HS-27A (cell line): ENCODE measurements around the gene MTMR3.
"Not testable (repeated sequence)": the region's sequence is repeated elsewhere in the genome, so short reads cannot be mapped to it uniquely, and the experiment has no call there.

Experiments used
- DNase-seq: peaks from one replicate; pipeline ENCODE4 v3.0.0-alpha.2; 2012; ENCODE audit warnings: low read depth, missing footprints

The MTMR3 gene

DNA sequence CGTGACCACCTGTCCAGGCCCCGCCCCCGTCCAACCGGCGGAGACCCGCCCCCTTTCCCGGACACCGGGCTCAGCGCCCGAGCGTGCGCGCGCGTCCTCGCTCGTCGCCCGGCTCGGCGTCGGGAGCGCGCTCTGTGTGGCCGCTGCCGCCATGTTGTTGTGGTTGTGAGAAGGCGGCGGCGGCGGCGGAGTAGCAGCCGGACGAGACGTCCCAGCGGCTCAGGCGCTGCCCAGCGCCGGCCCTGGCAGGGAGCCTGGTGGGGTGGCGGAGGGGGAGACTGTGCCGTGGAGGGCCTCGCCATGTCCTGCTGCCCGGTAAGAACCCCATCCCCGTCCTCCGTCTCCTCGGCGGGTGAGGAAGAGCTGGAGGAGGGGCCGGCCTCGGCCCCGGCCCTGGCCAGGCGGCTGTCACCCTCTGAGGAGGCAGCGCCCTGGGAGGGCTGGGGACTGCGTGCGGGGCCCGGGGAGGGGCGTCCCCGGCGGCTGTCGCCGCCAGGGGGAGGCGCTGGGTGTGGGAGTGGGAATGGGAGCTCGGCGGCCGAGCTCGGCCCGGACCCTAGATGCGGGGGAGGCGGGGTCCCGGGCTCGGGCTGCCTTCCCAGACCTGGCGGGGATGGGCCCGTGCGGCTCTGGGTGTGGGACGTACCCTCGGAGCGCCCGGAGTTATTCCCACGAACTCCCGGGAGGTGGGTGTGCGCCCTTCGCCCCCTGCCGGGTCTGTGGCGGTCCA, at the start of gene MTMR3:
Gene MTMR3, plus strand, starts transcription at position 130 of the 730 bp plus-strand sequence. CDS start 87,886 bp downstream, outside the sequence.
- DNase-seq = peak; percentile 48

DNA sequence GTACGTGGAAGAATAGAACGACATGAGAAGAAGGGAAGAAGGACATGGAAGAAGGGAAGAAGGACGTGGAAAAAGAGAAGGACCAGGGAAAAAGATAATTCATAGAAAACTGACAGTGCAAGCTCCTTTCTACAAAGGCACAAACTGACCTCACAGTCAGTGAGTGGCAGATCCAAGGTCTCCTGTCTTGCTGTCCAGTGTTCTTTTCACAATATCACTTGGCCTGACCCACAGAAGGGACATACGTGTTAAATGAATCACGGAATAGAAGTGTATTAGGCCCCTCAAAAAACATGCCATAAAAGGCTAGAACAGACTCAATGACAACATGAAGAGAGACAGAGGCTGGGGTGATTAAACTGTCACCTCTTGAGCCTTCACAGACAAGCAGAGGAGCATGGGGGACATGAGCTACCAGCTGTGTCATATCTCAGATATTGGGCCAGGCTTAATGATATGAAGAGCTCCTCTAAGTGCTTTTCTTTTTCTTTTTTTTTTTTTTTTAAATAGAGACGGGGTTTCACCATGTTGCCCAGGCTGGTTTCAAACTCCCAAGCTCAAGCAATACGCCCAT, 49.5 kb upstream of the MTMR3 start:
- DNase-seq = no peak

DNA sequence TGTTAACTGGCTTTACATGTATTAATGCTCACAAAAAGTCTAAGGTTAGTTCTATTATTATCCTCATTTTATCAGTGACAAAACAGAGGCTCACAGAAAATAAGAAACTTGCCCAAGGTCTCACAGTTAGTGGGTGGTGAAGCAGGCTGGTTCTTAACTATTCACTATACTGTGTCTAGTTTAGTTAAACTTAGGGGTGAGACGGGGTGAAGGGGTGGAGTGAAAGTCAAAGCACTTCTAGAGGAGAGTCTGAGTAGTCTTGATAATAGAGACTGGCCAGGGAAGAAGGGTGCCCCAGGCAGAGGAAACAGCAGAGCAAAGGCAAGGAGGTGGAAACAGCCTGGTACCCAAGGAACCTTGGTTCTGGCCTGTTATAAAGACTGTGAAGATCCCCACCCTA, 48.9 kb upstream of the MTMR3 start:
- no peak for DNase-seq

GRCh38 chr22:29836791-29837370, 46.1 kb upstream of the MTMR3 start:
- DNase-seq = not testable (repeated sequence)

GRCh38 chr22:29837741-29838598, 45.0 kb upstream of the MTMR3 start, which contains the start of gene ASCC2:
Gene ASCC2, minus strand, starts transcription at chr22:29838274. Its CDS starts 5,949 bp downstream, at chr22:29832325.
- peak; percentile 84 for DNase-seq

GRCh38 chr22:29838599-29838956, 44.4 kb upstream of the MTMR3 start:
- DNase-seq = no peak

GRCh38 chr22:29839039-29839438, 43.9 kb upstream of the MTMR3 start:
- DNase-seq = no peak

- DNase-seq = no peak
These were observed 42.5 kb upstream of the MTMR3 start for GRCh38 chr22:29840498-29840897.

DNA sequence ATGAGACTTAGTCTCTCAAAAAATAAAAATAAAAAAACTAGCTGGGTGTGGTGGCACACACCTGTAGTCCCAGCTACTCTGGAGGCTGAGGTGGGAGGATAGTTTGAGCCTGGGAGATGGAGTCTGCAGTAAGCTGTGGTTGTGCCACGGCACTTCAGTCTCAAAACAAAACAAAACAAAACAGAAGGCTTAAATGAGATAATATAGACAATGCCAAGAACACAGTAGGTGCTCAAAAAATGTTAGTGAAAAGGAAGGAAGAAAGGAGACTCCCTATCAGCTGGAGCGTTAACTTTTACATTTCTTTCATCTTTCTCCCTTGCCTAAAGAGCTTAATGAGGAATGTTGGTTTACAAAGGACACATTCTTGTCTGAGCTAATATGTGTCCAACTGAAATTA, 40.8 kb upstream of the MTMR3 start:
- no peak for DNase-seq

- no peak for DNase-seq
These were observed 40.2 kb upstream of the MTMR3 start for GRCh38 chr22:29842740-29843139.

GRCh38 chr22:29846290-29846689, 36.7 kb upstream of the MTMR3 start:
- DNase-seq = no peak

- DNase-seq = no peak
These were observed 34.9 kb upstream of the MTMR3 start for GRCh38 chr22:29848111-29848510.

GRCh38 chr22:29854432-29854831, 28.5 kb upstream of the MTMR3 start:
- no peak for DNase-seq

DNA sequence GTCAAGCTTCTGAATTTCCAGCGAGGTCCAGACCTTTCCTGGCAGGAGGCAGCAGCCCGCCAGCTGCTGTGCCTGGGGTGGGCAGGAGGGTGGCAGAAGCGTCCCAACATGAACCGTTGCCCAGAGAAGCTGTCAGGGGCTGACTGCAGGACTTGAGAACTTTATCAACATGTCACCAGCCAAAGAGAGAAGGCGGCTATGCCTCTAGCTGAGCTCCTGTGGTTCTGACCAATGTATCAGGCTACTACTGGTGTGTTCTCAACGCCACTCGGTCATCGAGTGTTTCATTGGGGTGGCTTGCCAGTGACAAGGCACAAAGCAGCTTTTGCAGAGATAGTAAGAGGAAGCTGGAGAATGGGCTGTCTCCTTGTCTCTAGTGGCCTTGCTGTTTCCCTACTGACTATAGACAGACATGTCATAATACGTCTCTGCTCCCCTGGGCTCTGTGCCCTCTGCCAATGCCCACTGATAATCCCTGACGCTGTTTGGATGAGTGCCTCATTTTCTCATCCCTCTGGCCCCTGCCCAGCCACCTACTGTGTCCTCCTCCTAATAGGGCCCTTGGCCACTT, 27.3 kb upstream of the MTMR3 start:
- no peak for DNase-seq

DNA sequence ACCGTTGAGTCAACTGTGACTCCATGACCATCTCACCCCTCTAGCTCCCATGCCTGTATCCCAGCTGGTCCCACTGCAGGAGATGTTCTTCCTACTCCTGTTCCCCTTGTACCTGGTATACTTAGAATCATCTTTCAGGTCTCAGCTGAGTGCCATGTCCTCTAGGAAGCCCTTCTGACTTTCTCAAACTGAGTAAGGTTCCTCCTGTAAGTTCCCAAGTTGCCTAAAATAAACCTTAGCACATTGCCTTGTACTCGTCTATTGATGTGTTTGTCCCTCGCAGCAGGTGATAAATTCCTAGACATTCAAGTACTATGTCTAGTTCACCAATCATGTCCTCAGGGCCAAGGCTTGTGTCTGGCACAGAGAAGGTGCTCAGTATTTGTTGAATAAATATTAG, 26.5 kb upstream of the MTMR3 start:
- DNase-seq = no peak

DNA sequence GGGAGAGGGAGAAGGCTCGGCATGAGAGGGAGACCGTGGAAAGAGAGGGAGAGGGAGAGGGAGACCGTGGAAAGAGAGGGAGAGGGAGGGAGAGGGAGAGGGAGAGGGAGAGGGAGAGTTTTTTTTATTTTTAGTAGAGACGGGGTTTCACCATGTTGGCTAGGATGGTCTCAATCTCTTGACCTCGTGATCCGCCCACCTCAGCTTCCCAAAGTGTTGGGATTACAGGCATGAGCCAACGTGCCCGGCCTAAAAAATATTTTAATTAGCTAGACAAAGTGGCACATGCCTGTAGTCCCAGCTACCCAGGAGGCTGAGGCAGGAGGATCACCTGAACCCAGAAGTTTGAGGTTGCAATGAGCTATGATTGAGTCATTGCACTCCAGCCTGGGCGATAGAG, 23.9 kb upstream of the MTMR3 start:
- DNase-seq = not testable (repeated sequence)

DNA sequence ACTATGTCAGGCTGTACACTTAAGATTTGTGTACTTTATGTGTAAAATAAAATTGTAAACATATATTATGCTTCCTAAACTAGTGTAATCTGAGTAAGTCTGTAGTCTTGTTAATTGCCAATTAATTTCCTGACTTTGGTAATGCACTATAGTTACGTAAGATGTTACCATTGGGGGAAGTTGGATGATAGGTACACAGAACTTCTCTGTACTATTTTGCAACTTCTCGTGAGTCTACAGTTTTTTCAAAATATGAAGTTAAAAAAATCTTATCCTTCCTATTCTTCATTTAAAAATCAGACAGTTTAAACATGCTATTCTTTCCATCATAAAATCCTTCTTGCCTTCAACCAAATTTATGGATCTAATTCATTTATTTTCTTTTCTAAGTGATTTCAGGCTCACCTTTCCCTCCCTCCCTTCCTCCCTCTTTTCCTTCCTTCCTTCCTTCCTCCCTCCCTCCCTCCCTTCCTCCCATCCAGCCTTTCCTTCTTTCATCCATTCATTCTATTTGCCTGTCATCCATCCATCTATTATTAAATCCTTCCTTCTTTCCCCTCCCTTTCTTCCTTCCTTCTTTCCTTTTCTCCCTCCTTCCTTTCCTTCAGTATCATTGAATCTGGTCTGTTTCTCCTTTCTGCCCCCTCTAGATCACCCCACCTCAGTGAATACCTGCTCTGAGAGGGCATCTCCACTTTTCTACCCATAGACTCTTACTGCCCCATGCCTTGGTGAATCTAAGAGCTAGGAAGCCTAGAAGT, 22.8 kb upstream of the MTMR3 start:
- DNase-seq = no peak

DNA sequence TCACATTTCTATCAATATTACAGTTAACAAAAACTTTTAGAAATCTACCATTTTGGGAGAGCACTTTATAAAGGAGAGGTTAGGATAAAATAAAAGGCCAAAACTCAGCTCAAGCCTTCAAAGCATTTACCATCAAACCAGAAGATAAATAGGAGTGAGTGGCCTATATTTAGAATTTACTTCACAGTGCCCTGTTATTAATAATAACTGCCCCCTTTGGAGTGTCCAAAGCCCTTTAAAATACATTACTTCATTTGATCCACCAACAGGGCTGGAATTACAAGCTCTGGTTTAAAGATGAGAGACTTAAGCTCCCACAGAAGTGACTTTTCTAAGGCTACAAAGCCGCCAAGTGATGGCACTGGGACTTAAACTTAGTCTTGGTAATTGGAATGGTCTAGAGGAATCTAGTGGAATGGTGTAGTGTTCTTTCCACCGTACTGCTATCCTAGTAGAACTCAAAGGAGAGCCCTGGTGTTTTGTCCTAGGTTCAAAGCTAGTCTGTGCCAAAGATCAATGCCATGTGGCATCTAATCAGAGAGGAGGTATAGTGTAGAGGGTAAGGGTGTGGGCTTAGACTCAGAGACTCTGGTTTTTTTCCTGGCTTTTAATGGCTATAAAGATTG, 21.2 kb upstream of the MTMR3 start:
- no peak for DNase-seq

DNA sequence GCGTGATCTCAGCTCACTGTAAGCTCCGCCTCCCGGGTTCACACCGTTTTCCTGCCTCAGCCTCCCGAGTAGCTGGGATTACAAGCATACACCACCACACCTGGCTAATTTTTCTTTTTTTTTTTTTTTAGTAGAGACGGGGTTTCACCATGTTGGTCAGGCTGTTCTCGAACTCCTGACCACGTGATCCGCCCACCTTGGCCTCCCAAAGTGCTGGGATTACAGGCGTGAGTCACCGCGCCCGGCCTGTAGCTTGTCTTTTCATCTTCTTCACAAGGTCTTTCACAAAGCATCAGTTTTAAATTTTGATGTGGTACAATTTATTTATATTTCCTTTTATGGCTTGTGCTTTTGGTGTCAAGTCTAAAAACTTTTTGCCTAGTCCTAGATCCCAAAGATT, 17.4 kb upstream of the MTMR3 start:
- DNase-seq = not testable (repeated sequence)

- DNase-seq = no peak
These were observed 15.7 kb upstream of the MTMR3 start for GRCh38 chr22:29867260-29867659.

DNA sequence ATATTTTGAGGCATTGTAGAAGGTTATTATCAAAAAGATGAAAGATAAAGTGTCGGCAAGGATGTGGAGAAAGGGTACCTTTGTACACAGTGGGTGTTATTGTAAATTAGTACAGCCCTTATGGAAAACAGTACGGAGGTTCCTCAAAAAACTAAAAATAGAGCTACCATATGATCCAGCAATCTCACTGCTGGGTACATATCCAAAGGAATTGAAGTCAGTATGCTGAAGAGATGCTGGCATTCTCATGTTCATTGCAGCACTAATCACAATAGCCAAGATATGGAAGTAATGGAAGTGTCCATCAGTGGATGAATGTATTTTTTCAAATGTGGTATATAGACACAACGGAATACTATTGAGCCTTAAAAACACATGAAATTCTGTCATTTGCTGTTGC, 15.1 kb upstream of the MTMR3 start:
- no peak for DNase-seq
